HG03460 (cell line): ENCODE results near the gene CCDC78.

Experiments
- ATAC-seq: cut with Tn5 transposase; IDR thresholded peaks from one replicate; pipeline ENCODE4 v1.9.1; 2021; ENCODE audit not compliant: unreplicated experiment

The CCDC78 gene

DNA sequence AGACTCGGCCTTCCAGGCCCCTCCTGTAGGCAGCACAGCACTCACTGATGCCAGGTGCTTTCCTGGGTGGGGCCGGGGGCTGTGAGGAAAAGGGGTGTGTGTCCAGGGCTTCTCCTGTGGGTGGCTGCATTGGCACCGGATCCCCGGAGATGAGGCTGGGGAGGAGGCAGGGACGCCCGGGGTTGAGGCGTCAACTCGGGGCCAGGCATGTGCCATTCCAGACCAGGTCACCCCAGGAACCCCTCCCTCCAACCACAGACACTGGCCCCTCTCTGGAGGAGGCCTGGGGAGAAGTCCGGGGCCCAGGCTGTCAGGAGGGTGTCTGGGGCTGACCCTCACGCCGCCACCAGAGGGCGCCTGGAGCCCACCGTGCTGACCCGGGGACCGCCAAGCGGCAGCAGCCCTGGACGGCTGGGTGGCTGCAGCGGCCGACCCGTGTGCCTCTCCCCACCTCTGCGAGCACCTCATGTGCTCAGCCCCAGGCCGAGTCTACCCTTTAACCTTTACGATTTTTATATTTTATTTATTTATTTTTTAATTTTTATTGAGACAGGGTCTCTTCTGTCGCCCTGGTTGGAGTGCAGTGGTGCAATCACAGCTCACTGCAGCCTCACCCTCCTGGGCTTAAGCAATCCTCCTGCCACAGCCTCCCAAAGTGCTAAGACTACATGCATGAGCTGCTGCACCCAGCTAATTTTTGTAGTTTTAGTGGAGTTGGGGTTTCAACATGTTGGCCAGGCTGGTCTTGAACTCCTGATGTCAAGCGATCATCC lies 14.5 kb downstream of the CCDC78 start:
- no peak for ATAC-seq

DNA sequence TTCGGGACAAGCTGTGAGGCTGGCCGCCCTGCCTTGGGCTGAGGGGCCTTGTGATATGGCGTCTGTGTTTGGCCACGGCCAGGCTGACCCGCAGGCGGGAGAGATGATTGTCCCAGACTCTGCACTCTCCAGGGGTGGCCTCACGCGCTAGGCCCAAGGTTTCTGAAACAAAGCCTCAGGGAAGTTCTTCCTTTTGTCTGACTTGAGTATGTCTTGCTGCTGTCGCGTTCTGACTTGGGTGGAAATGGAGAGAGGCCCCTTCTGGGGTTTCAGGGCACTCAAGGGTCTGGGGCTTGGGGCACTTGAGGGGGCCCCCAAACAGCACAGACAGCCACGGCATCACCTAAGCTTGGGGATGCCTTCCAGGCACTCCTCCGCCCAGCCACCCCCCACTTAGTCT lies 15.2 kb downstream of the CCDC78 start:
- no peak for ATAC-seq

DNA sequence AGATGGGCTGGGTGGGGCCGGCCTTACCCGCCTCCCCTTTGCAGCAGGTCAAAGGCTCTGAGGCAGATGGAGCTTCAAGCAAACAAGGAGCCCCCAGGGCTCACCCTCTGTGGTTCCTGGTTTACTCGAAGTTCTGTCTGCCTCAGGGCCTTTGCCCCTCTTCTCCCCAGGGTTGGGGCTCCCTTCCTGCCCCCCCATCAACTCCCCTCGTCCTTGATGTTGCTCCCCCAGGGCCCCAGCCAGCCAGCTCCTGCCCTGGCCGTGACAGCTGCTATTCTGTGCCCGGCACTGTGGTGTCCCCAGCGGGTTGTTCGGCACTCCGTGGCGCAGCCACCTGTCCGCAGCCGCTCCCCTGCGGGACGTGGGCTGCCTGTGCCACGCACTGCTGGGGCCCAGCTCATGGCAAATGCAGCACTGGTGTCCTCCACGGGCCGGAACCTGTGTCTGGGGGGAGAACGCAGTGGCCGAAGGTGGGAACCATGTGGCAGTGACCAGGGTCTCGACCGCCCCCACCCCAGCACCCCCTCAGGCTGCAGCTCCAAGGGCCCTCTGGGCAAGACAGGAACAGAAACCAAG lies 15.7 kb downstream of the CCDC78 start:
- no peak for ATAC-seq

DNA sequence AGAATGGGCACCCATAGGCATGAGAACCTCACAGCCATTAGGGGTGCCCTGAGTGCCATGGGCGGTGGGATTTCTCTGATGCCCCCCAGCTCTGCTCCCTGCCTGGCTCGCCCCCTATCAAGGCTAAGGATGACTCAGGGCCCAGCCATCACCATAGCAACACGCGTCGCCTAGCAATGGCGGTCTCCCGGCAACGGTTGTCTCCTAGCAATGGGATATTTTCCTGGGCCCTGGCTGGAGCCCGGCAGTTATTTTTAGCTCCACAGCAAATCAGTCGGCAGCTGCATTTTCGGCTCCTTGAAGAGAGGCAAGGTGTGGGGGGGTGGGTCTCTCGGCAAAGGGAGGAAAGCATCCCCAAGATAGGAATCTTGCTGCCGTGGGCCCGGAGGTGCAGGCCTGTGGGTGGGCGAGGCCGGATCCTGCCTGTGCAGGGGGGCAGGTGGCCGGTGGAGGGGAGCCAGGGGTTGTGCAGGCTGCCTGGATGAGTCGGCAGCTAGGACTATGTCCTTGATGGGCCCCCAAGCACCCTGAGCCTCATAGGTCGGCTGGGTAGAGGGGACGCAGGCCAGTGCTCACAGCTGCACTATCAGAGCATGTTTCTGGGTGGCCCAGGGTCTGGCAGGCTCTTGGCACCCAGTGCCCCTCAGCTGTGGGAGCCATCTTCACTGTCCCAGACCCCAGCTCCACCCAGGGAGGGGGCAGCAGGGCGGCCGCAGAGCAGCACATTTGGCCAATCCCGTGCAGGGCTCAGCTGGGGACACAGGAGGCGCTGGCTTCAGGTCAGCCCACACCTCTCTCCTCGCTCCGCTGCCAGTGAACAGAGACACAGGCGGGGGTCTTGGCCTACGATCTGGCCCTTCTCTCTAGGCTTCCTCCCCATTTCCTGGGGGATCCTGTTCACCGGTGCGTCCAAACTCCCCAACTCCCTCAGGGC lies 16.4 kb downstream of the CCDC78 start:
- ATAC-seq, result no peak

DNA sequence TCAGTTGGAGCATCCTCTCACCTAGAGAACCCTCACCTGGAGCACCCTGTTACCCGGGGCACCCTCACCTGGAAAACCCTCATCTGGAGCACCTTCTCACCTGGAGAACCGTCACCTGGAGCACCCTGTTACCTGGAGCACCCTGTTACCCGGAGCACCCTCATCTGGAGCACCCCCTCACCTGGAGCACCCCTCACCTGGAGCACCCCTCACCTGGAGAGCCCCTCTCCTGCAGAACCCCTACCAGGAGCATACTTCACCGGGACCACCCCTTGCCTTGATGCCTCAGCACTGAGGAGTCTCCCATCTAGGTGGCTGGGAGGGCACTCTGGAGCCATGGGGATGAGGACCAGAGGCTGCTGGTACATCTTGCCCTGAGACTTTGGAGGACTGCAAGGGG lies 17.3 kb downstream of the CCDC78 start:
- no peak for ATAC-seq

DNA sequence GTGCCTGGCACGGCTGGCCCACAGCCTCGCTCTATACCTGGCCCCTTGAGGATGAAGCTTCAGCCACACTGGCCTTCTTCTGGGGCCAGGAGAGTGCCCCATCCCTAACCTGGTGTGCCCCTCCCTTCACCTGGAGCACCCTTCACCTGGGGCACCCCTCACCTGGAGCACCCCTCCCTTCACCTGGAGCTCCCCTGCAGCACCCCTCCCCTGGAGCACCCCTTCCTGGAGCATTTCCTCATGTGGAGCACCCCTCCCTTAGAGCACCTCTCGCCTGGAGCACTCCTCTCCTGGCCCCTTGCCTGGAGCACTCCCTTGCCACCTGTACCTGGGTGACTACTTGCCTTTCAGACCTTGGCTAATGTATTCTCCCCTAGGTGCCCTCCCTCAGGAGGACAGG lies 18.2 kb downstream of the CCDC78 start:
- ATAC-seq, result no peak

DNA sequence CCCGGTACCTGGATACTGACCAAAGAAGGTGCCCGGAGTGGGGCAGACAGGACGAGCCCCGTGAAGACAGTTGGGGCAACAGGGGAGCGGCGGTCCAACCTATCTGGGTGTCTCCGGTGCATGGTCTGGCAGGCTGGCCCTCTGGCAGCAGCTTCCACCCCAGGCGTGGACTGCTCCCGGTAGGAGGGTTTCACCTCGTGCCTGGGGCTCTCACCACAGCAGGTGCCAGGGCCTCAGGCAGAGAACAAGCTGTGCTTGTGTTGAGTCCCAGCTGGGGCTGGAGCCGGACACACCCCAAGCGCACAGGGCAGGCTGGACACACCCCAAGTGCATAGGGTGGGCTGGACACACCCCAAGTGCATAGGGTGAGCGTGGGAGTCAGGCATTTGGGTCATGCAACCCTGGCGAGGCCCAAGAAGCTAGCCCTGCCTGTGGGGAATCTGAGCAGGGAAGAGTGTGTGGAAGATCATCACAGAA lies 19.1 kb downstream of the CCDC78 start:
- no peak for ATAC-seq

DNA sequence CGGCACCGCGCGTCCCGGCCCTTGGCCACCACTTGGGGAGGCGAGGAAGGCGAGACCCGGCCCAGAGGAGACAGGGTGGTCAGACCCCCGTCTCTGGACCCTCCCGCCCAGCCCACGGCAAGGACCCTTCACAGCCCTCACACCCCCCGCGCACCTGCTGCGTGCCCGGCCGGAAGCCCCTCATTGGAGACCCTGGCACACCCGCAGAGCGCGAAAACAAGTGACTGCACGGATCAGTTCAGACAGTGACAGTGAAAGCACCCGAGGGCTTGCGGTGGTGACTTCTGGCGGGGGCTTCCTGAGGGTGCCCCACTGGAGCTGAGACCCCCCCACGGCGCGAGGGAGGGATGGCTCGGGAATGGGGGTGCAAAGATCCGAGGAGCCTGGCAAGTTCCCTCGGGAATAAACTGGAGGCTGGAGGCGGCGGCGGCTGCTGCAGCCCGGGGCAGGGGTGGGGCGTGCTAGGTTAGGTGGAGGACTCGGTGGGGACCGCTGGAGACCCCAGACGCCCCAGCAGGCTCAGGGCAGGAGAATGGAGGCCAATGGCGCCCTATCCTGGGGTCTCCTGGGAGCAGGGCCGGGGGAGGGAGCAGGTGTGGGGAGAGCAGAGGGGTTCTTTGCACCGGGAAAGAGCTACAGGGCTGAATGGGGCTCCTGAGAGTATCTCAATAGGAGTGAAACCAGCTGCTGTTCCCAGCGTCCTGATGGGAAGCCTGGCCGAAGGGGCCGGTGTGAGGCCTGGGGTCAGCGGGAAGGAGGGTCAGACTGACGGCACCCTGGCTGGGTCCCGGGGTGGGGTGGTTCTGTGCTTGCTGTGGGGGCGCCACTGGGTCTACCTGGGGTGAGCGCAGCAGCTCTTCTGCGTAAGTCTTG lies 19.8 kb downstream of the CCDC78 start:
- no peak for ATAC-seq

DNA sequence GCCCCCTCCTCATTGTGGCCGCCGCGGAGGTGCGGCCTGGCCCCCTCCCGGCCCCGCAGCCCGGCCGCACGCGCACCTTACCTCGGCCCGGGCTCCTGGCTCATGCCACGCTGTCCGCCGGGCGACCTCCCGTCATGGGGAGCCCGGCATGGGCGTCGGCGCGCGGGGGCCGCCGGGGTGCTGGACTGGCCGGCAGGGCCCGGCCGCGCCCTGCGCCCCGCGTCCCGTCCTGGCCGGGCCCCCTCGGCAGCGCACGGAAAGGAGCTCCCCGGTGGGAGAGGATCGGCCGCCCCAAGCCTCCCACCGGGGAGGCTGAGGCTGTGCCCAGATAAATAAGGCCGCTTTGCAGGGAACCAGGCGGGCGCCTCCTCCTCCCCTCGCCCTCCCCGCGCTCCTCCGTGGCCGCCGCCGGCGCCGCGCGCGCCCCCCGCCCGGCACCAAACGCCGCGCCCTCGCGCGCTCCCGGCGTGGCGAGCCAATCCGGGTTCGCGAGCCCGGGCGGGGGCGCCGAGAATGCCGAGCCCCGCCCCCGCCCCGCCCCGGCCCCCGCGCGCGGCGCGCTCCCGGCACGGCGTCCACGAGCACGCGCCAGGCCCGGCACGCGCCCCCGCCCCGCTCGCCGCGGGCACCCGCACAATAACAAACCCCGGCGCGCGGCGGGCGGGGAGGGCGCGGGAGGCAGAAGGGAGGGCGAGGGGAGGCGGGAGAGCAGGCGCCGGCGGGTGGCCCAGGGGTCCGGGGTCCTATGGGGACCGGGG lies 20.6 kb downstream of the CCDC78 start, which contains the start of gene FBXL16:
Gene FBXL16, minus strand, starts transcription at position 371 of the 758 bp plus-strand sequence. CDS start 8,396 bp downstream, outside the sequence.
- no peak for ATAC-seq

DNA sequence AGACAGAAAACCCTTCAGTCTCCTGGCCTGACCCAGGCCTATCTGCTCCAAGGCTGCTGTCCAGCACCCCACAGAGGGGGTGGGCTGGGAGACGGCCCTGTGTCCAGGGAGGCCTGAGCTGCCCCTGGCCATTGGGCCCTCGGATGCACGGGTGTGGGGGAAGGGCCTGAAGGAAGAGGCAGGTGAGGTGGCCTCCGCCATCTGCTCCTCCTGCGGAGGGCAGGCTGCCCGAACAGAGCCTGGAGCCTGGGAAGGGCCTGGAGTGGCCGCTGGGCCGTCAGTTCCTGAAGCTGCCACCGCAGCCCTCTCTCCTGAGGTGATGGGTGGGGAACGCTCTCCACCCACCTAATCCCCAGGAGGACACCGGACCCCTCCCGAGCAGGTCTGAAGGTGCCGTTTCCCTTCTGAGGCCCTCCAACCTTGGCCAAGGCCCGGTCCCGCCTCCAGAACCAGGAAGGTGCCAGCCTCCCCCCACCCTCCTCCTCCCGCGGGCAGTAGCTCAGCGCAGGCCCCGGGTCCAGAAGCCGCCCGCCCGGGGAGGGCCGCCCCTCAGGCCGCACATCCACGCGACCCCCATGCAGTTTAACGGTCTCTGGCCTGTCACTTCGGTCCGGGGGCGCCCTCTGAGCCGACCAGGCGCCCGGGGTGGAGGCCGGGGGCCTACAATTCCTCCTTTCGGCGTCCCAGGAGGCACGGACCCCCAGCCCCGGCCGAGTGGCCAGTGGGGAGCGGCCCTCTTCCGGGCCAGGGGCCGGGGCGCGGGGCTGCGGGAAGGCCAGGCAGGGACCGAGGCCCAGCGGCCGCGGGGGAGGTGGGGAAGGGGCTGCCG lies 21.5 kb downstream of the CCDC78 start:
- ATAC-seq, result no peak

DNA sequence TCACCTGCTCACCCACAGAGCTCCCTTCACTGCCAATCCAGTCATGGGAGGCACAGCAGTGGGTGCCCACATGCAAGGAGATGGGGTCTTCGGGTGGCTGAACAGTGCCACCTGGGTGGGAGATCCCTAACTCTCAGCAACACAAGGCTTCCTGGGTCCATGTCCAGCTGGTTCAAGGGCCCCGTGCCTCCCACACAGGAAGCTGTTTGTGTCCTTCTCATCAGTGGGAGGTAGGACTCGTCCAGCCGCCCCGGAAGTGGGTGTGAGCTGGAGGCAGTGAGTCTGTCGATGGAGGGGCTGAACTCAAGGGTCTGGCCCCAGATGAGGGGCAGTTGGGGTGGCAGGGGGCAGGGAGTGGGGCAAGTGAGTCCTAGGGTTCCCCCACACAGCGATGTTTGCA lies 22.2 kb downstream of the CCDC78 start:
- ATAC-seq, result no peak

DNA sequence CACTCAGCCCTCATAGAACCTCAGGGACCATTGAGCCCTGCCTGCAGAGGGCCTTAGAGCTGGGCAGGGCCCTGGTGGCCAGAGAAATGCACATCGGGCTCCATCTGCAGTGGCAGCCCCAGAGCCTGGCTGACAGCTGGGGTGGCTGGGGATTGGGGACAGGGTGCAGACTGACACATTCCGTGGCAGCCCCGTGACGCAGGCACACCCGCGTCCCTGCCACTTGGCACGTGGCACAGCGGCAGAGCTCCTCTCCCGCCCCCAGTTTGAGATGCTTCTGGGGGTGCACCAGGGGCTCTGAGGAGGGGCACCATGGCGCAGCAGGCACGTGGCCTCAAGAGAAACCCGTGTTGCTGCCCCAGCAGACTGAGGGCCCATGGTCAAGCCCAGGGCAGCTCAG lies 22.8 kb downstream of the CCDC78 start:
- ATAC-seq, result no peak

DNA sequence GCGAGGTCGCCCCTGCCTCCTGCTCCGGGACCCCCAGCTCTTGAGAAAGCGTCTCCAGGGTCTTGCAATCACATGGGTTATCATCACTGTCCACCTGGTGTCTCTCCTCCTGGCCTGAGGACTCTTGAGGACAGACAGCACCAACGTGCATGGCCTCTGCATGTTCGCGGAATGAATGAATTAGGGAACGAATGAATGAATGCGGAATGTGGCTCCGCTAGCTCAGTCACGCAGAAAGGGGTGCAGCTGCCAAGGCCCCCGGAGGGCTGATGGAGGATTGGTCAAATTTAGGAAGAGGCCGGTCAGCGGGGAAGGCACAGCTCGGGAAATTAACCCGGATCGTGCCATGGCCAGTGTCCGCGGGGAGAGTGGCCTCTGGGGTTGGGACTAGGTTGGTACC lies 23.9 kb downstream of the CCDC78 start:
- no peak for ATAC-seq

DNA sequence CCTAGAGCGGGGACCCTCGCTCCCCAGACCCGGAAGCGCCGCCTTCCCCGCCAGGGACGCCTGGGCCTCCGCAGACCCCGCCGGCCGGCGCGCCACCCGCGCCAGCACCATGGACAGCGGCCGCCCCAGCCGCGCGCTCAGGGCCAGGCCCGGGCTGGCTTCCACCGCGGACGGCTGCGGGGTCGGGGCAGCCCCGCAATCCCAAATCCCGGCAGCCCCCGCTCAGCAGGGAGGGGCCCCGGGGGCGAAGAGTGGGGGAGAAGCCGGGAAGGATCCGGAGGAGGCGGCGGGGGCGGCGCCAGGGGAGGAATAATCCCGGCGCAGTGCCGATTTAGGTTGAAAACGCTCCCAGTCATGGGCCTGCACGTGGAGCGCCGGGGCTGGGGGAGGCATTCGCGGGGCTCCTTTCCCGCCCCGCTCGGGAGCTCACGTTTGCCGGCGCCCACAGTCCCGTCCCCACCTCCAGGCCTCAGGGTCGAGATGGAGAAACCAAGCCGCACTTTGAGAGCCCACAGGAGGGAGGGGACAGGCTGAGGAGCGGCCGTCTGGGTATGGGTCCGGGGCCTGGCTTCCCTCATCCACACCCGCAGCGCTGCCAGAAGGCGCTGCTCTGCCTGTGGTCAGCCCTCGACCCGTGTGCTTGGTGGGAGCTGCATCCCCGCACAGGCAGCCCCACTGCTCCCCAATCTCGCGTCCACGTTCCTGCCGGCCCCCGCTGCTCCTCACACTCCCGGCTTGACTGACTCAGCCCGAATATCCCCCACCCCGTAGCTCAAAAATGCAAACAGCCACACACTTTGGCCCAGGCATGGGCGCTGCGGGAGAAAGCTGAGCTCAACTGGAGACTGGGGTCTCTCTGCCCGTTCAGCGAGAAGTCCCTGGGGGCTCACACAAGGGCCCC lies 25.3 kb downstream of the CCDC78 start:
- ATAC-seq, result no peak

DNA sequence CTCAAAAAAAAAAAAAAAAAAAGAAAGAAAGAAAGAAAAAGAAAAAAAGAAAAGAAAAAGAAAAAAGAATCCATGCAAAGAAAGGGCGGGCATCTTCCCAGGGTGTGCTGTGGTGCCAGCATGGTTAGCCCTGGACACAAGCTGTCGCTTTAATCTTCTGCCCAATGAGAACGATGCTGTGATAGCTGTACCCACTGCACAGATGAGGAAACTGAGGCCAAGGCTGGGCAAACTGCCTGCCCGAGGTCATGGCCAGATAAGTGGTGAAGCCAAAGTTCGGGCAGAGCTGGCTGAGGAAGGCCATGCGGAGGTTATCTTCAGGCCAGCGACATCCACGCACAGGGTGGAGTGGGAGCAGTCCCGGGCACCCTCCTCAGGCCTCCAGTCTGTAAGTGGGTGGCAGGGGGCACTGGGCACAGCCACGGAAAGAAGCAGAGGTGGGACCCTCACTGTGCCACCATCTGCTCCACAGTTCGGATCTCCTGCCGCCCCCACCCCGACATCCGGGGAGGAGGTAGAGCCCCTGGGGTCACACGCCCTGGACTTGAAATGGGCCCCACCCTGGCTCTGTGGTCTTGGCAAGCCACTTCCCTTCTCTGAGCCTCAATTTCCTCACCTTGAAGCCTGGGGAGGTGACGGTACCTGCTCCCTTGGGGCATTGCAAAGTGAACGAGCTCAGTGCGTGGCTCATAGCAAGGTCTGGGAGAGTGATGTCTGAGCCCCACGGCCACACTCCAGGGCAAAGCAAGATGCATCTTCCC lies 27.2 kb downstream of the CCDC78 start:
- ATAC-seq, result no peak

DNA sequence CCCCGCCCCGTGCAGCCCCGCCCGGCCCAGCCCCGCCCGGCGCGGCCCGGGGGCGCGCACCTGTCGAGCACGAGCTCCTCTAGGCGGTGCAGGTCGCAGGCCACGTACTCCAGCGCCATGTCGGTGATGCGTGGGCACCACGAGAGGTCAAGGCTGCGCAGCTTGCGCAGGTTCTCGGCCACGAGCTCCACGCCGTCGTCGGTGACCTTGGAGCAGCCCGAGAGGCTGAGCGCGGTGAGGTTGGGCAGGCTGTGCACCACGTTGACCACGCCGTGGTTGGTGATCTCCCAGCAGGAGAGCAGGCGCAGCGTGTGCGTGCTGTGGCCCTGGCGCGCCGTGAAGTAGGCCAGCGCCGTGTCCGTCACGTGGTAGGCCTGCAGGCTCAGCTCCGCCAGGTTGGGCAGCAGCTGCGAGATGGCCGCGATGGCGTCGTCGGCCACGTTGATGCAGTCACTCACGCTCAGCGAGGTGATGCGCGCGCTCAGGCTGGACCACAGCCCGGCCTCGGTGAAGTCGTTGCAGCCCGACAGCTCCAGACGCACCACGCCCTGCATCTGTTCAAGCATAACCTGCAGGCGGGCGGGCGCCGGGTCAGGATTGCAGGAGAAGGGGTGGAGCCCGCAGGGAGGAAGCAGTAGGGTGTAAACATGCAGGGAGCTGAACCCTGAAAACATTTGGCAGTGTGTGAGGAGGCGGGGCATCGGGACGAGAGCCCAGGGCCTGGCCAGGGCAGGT lies 30.7 kb downstream of the CCDC78 start:
- ATAC-seq, result no peak
